HK-2 (cell line): ENCODE results near the gene ZNF749.

Source experiments
- DNase-seq: peaks from one replicate; pipeline ENCODE4 v3.0.0-alpha.2; 2018; ENCODE audit not compliant: unreplicated experiment

ZNF749 gene

DNA sequence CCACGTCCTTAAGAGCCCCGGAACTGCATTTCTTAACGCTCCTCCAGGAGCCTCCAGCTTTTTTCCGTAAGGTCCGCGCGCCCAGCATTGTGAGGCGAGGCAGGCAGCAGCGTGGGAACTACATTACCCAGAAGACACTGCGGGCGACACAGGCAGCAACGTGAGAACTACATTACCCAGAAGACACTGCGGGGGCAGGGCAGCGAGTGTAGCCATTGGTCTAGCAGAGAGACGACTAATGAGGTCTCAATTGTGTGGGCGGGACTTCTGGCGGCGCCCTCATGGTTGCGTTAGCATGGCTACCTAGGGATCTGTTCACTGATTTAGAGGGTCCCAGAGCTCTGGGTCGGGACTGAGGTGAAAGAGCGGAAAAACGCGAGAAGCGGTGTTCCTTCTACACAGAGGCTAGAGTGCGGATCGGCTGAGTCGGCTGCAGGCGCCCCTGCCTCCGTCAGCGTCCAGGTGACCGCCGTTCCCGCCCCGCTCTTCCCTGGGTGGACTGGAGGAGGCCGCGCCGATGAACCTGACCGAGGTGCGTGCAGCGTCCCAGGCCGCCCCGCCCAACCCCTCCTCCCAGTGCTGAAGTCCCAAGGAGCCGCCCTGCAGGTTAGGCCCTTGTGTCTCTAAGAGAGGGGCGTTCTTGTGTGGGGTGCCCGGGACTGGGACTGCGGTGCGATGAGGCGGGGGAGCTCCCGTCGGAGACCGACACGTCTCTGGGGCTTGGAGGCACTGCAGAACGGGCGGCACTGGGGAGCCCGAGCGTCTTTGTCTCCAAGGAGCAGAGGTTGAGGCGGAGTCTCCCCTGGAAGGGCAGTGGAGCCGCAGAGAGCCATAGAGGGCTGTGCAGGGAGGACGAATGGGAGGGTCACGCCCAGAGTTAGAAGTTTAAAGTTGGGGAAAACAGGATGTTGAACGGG, at the start of gene ZNF749:
TSS of gene ZNF749 (plus strand) at position 264 of the 917 bp plus-strand sequence. CDS start at position 518, 254 bp downstream.
- peak; percentile 98 for DNase-seq

- no peak for DNase-seq
Observed at GRCh38 chr19:57389194-57389729, 45.9 kb upstream of the ZNF749 start.

- DNase-seq, result peak; percentile 98
Observed at GRCh38 chr19:57389730-57390598, 45.2 kb upstream of the ZNF749 start, which contains the start of gene ZNF548. Gene ZNF548, plus strand, starts transcription at chr19:57389854. Its CDS starts 246 bp downstream, at chr19:57390100.

DNA sequence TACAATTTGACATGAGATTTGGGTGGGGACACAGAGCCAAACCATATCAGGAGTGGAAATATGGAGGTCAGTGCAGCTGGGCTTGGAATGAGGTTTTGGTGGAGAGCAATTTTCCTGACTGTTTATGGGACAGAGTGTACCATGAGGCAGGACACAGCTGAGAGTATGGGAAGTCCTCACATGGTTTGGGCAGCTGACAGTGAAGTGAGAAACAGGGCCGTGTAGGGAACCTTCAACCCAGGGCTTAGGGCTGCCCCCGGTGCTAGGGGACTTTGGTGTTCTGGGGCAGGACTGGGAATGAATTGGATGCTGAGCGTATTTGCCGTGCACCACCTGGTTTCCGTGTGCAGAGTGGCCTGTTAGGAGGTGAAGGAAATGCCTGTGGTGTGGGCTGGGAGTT, 39.4 kb upstream of the ZNF749 start:
- no peak for DNase-seq

- DNase-seq, result no peak
Observed at GRCh38 chr19:57398868-57399267, 36.3 kb upstream of the ZNF749 start.

DNA sequence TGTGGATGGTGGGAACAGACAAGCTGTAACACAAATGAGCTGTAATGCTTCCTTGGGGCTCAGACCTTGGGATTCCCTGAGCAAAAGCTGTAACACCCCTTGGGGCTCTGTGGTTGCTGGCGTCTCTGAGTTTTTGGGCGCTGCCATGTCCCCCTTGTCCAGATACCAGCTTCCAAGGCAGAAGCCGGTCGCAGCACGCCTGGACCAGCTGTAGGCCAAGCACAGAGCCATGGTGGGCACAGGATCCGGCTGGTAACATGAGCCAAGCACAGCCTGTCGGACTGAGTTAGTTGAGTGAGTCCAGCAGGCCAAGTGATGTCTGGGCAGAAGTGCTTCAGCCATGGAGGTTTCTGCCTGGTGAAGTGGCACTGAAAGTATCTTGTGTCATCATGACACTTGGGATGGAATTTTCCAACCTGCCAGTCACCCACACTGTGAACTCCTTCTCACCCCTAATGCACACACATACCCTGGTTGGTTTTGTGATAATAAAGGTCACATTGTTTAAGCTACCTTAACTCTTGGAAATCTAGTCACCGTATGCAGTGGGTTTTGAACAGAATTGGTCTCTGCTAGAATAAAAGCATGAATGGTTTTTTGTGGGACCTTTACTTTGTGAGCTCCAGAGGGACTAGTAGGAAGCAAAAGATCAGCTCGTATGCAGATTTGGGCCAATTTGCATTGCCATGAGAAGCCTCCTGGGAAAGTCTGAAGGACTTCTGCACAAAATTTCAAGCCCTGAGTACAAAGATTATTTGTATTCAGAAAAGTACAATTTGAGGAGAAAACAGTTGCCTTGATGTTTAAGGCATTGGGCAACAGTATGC, 31.2 kb upstream of the ZNF749 start:
- no peak for DNase-seq

DNA sequence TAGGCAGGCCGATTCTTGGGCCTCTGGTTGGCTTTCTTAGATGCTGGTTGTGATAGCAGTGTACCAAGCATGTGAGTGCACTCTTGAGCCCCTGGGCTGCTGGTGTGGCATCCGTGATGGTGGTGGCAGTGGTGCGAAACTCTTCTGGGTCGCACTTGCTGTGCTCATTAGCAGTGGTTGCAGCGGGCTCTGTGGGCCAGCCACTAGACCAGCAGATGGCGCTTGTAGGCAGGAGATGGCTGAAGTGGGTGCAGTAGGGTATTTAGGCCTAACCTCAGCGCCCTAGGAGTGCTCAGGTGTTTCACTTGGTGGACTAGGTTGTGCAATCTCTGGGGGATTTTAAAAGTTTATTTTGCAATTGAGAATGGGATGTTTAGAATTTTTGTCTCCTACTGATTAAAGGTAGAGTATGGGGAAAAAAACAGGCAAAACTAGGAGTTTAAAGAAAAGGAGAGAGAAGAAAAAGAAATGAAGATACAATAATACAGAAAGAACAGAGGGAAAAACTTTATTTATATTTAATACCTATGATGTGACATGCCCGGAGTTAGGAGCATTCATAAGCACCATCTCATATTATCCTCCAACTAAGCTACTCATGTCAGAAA, 28.5 kb upstream of the ZNF749 start:
- DNase-seq, result peak; percentile 55

GRCh38 chr19:57410877-57411671, 24.1 kb upstream of the ZNF749 start, which contains the start of gene ZNF17:
Gene ZNF17, plus strand, starts transcription at chr19:57411161. Its CDS starts 2,455 bp downstream, at chr19:57413616.
- peak; percentile 93 for DNase-seq

DNA sequence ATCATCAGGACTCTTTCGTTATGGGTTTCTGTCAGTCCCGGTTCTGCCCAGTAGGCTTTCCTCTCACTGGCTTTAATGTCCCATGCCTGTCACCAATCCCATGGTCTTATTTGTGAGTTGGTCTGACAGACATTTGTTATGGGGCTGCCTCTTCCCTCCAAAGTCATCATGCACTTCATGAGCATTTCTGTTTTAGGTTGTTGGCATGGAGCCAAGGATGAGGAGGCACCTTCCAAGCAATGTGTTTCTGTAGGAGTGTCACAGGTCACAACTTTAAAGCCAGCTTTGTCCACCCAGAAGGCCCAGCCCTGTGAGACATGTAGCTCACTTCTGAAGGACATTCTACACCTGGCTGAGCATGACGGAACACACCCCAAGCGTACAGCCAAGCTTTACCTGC, 15.7 kb upstream of the ZNF749 start:
- no peak for DNase-seq

DNA sequence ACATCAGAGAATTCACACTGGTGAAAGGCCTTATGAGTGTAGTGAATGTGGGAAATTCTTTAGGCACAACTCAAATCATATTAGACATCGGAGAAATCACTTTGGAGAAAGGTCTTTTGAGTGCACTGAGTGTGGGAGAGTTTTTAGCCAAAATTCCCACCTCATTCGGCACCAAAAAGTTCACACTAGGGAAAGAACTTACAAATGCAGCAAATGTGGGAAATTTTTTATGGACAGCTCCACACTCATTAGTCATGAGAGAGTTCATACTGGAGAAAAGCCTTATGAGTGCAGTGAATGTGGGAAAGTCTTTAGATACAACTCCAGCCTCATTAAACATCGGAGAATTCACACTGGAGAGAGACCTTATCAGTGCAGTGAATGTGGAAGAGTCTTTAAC, 14.1 kb upstream of the ZNF749 start:
- DNase-seq, result no peak

DNA sequence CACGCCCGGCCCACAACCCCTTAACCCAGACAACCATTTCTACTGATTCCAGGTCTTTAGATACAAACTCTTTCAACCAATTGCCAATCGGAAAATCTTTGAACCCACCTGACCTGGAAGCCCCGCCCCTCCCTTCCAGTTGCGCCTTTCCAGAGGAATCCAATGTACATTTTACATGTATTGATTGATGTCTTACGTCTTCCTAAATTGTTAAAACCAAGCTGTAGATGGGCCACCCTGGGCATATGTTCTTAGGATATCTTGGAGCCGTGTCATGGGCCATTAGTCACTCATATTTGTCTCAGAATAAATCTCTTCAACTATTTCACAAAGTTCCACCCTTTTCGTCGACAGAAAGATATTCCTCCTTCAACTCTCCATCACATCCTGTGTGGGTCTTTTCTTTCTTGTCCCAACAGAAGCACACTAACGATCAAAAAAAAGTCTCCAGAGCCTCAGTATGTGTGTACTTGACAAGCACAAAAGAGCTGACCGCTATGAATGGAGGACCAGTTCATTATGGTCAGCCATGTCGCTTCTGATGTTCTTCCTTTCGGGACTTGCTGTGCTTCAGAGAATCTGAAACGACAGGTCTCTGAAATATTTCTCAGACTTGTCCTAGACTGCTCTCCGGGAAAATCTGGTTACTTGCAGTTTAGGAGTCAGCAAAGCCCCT, 601 bp upstream of the ZNF749 start:
- no peak for DNase-seq

- DNase-seq, result no peak
Observed at GRCh38 chr19:57436417-57436816, 1.3 kb downstream of the ZNF749 start.

DNA sequence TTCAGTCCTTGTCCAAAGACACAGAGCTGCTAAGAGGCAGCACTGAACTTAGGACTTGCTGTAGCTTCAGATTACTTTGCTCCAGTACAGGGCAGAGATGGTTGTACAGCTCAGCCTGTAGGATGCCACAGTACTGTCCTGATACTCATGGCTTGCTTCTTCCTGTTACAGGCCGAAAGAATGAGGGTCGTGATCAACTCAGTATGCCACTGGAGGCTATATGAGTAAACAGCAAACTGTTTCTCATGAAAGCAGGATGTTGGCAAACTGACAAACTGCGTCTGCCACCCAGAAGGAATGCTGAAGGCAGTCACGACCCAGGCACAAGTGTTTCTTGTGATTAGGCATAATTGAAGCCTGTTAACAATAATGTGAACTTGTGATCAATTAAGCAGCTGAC, 2.8 kb downstream of the ZNF749 start:
- DNase-seq, result no peak

GRCh38 chr19:57438925-57439324, 3.8 kb downstream of the ZNF749 start:
- no peak for DNase-seq

GRCh38 chr19:57441979-57442752, 7.0 kb downstream of the ZNF749 start:
- no peak for DNase-seq

- DNase-seq, result no peak
Observed at GRCh38 chr19:57443121-57443696, 8.1 kb downstream of the ZNF749 start.

DNA sequence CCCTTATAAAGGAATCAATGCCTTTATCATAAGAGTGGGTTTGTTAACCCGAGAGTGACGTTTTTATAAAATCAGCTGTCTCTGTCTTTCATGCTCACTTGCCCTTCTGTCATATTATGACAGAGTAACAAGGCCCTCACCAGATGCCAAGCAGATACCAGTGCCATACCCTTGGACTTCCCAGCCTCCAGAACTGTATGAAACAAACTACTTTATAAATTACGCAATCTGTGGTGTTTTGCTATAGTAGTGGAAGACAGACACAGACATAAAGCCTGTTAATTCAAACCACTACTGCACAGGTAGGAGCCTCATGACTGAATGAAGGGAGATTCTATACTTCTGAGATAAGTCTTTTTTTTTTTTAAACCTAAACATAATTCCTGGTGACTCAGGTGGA, 17.2 kb downstream of the ZNF749 start:
- no peak for DNase-seq

DNA sequence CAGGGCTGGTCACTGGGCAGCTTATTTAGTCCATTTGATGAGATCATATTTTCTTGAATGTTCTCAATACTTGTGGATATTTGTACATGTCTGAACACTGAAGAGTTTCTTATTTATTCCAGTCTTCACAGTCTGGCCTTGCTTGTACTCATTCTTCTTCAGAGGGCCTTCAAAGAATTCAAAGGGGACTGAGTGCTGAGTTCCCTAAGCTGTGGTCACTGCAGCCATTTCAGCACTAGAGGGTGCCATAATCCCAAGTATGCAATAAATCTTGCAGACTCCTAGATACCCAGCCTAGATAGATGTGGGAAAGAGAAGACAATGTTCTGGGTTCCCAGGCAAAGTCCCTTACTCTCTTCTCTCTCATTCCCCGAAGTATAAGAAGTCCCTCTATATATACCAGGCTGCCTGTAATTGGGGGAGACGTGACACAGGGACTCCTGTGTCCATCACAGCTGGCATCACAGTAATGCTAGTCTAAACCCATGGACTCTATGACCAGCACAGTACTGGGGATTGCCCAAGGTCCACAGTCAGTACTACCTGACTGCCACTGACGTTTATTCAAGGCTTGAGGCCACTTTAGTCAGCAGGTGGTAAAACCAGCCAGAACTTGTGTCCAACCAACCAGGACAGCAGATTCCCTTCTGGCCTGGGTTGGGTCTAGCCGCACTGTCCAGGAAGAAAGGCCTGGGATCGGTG, 30.7 kb downstream of the ZNF749 start:
- no peak for DNase-seq
